K562 (cell line): ENCODE data around the gene C2.
"Not testable (repeated sequence)": the region's sequence is repeated elsewhere in the genome, so short reads cannot be mapped to it uniquely, and the experiment has no call there.

ENCODE experiments used
- BMI1 ChIP-seq: fragments of 150-350 bp; IDR thresholded peaks from 2 replicates; pipeline ENCODE4 v1.6.1; 2014; ENCODE audit warnings: low read length
- CTCF ChIP-seq, 3 experiments: IDR thresholded peaks in 2 of 3; conservative IDR thresholded peaks in 1 of 3; 2 replicates each; pipeline ENCODE4 v1.5.1; 2011 to 2012; ENCODE audit warnings: low read length in 3 of 3, mild to moderate bottlenecking in 3 of 3, control low read depth in 2 of 3, improper control_type of control experiment in 1 of 3, inconsistent platforms in 1 of 3, low read depth in 1 of 3, mixed read lengths in 1 of 3, moderate library complexity in 1 of 3; ENCODE audit not compliant: insufficient read depth in 2 of 3
- EZH2 ChIP-seq: IDR thresholded peaks from 2 replicates; pipeline ENCODE4 v1.6.1; 2012; ENCODE audit warnings: low read depth, mild to moderate bottlenecking, inconsistent platforms, low read length, borderline replicate concordance
- KAT7 ChIP-seq: sonication (generic); formaldehyde crosslinking; IDR thresholded peaks from 2 replicates; pipeline ENCODE4 v1.8.0; 2022; ENCODE audit warnings: missing genetic modification reagents, mild to moderate bottlenecking, borderline replicate concordance
- RNF2 ChIP-seq: sonication (generic); IDR thresholded peaks from 2 replicates; pipeline ENCODE4 v1.6.1; 2016
- SIN3A ChIP-seq, 2 experiments: fragments of 150-350 bp in 1 of 2; IDR thresholded peaks; 2 replicates each; pipeline ENCODE4 v1.6.1; 2011 to 2016; ENCODE audit warnings: borderline replicate concordance in 2 of 2, low read depth in 2 of 2, low read length in 2 of 2, mild to moderate bottlenecking in 2 of 2, moderate library complexity in 2 of 2; ENCODE audit not compliant: control insufficient read depth in 1 of 2
- SMAD1 ChIP-seq: fragments of 150-350 bp; IDR thresholded peaks from 2 replicates; pipeline ENCODE4 v1.6.1; 2014; ENCODE audit warnings: low read length, low read depth; ENCODE audit not compliant: partially characterized antibody
- TAF1 ChIP-seq: IDR thresholded peaks from 2 replicates; pipeline ENCODE4 v1.6.1; 2011; ENCODE audit warnings: mild to moderate bottlenecking, low read length, moderate library complexity; ENCODE audit not compliant: insufficient read depth, control insufficient read depth, severe bottlenecking; ENCODE audit errors: extremely low read depth
- TAL1 ChIP-seq: fragments of 450-650 bp; IDR thresholded peaks from 2 replicates; pipeline ENCODE4 v1.6.1; 2016; ENCODE audit warnings: mild to moderate bottlenecking
- THRA ChIP-seq: fragments of 450-650 bp; IDR thresholded peaks from 2 replicates; pipeline ENCODE4 v1.6.1; 2017; ENCODE audit warnings: mild to moderate bottlenecking, moderate library complexity
- ZKSCAN8 ChIP-seq: fragments of 200-800 bp; sonication (Bioruptor generic); IDR thresholded peaks from 2 replicates; pipeline ENCODE4 v1.6.1; 2016; ENCODE audit warnings: missing genetic modification characterization, missing compliant biosample characterization

GRCh38 chr6:31980195-31980876 lies 52.8 kb downstream of the C2 start:
- TF ChIP-seq RNF2; BMI1; EZH2; SIN3A (IDR thresholded peaks at IDR 0.05; ENCODE audit: borderline replicate concordance in 2 of 2, control insufficient read depth in 1 of 2, low read depth in 2 of 2, low read length in 2 of 2); CTCF (IDR thresholded peaks at IDR 0.05 in 2 of 3, conservative IDR thresholded peaks at IDR 0.05 in 1 of 3; ENCODE audit: insufficient read depth in 2 of 3, low read depth in 1 of 3, low read length in 3 of 3); SMAD1; TAF1; TAL1; KAT7 (CRISPR knock-in tag); THRA; ZKSCAN8 (CRISPR knock-in tag): not testable (repeated sequence)
